ENCODE measurements around the gene NUAK1.

NUAK1 gene

GRCh38 chr12:106108185-106108835, 30.4 kb downstream of the NUAK1 start:
- no peak for DNase-seq

GRCh38 chr12:106107566-106107965, 31.2 kb downstream of the NUAK1 start:
- no peak for DNase-seq

GRCh38 chr12:106106892-106107291, 31.9 kb downstream of the NUAK1 start:
- DNase-seq, result no peak

- DNase-seq, result no peak
Measured at GRCh38 chr12:106106061-106106566, 32.6 kb downstream of the NUAK1 start.

GRCh38 chr12:106101803-106102202, 37.0 kb downstream of the NUAK1 start:
- no peak for DNase-seq

GRCh38 chr12:106098691-106099200, 40.0 kb downstream of the NUAK1 start:
- no peak for DNase-seq

GRCh38 chr12:106097011-106097410, 41.7 kb downstream of the NUAK1 start:
- DNase-seq, result no peak

- DNase-seq, result no peak
Measured at GRCh38 chr12:106096376-106096775, 42.4 kb downstream of the NUAK1 start.

GRCh38 chr12:106094304-106094703, 44.5 kb downstream of the NUAK1 start:
- DNase-seq, result no peak

GRCh38 chr12:106093246-106093645, 45.5 kb downstream of the NUAK1 start:
- no peak for DNase-seq

GRCh38 chr12:106091446-106091820, 47.3 kb downstream of the NUAK1 start:
- no peak for DNase-seq

- no peak for DNase-seq
Measured at GRCh38 chr12:106090591-106091445, 47.9 kb downstream of the NUAK1 start.

GRCh38 chr12:106089935-106090334, 48.8 kb downstream of the NUAK1 start:
- DNase-seq, result no peak

- no peak for DNase-seq
Measured at GRCh38 chr12:106088811-106089485, 49.8 kb downstream of the NUAK1 start.

- DNase-seq, result no peak
Measured at GRCh38 chr12:106088246-106088808, 50.4 kb downstream of the NUAK1 start.

- no peak for DNase-seq
Measured at GRCh38 chr12:106086696-106087095, 52.1 kb downstream of the NUAK1 start.

GRCh38 chr12:106085213-106085612, 53.5 kb downstream of the NUAK1 start:
- no peak for DNase-seq

GRCh38 chr12:106084759-106085158, 54.0 kb downstream of the NUAK1 start:
- DNase-seq, result no peak

- DNase-seq, result no peak
Measured at GRCh38 chr12:106084014-106084671, 54.6 kb downstream of the NUAK1 start.

GRCh38 chr12:106082216-106083175, 56.3 kb downstream of the NUAK1 start:
- DNase-seq, result no peak

- no peak for DNase-seq
Measured at GRCh38 chr12:106081606-106082005, 57.1 kb downstream of the NUAK1 start.

Data from AML-193 (cell line).